NCI-H2196 treated with DMSO at 0.1 percent for 48 hours (cell line): ENCODE results near the gene SMIM45.

Source experiments
- DNase-seq: peaks from one replicate; lab custom pipeline; 2025; ENCODE audit not compliant: unreplicated experiment; lab: John Stamatoyannopoulos, UW

SMIM45 gene

GRCh38 chr22:41915786-41916493 is 36.0 kb upstream of the SMIM45 start:
- DNase-seq = no peak

GRCh38 chr22:41916745-41917358 is 35.1 kb upstream of the SMIM45 start:
- DNase-seq = no peak

- peak; percentile 80 for DNase-seq
Measured at GRCh38 chr22:41917375-41917902, 34.5 kb upstream of the SMIM45 start.

GRCh38 chr22:41917903-41918791 is 33.8 kb upstream of the SMIM45 start:
- DNase-seq = peak; percentile 44

- no peak for DNase-seq
Measured at GRCh38 chr22:41919357-41920224, 32.4 kb upstream of the SMIM45 start.

GRCh38 chr22:41920271-41920976 is 31.5 kb upstream of the SMIM45 start:
- DNase-seq = no peak

GRCh38 chr22:41922328-41922727 is 29.6 kb upstream of the SMIM45 start:
- no peak for DNase-seq

GRCh38 chr22:41922940-41923594 is 28.9 kb upstream of the SMIM45 start:
- no peak for DNase-seq

GRCh38 chr22:41923595-41924276 is 28.2 kb upstream of the SMIM45 start:
- no peak for DNase-seq

- DNase-seq = no peak
Measured at GRCh38 chr22:41925783-41926460, 26.0 kb upstream of the SMIM45 start.

- no peak for DNase-seq
Measured at GRCh38 chr22:41927813-41928212, 24.1 kb upstream of the SMIM45 start.

- no peak for DNase-seq
Measured at GRCh38 chr22:41928593-41929417, 23.1 kb upstream of the SMIM45 start.

GRCh38 chr22:41929418-41929810 is 22.5 kb upstream of the SMIM45 start:
- peak; percentile 16 for DNase-seq

- no peak for DNase-seq
Measured at GRCh38 chr22:41931701-41932269, 20.2 kb upstream of the SMIM45 start.

- DNase-seq = no peak
Measured at GRCh38 chr22:41932353-41932752, 19.6 kb upstream of the SMIM45 start.

- no peak for DNase-seq
Measured at GRCh38 chr22:41933411-41934177, 18.4 kb upstream of the SMIM45 start.
